ENCODE data around the gene SIRT7. TPM values are rescaled to one million over a fixed set of nuclear protein-coding genes. Genes with fewer than 3 reads are reported as not detected.

SIRT7 gene
- polyA plus RNA-seq, 3 donors = 11.0 to 21.1 (median 14.1) TPM

Other genes with a start within 250 kb of the SIRT7 start
- 10 to 100 TPM; 46.4 to 53.3 (median 50.0) TPM for gene ARL16, start 234.4 kb downstream of the SIRT7 start, polyA plus RNA-seq (ENCODE audit: insufficient read length in 3 of 3)
- 100 to 1,000 TPM in 2 of 3 donors, 10 to 100 TPM in 1; 87.7 to 111 (median 107) TPM for gene HGS, start 234.2 kb downstream of the SIRT7 start, polyA plus RNA-seq (ENCODE audit: insufficient read length in 3 of 3)
- 10 to 100 TPM; 40.1 to 60.5 (median 45.7) TPM for gene MRPL12, start 214.8 kb downstream of the SIRT7 start, polyA plus RNA-seq (ENCODE audit: insufficient read length in 3 of 3)
- 10 to 100 TPM; 11.5 to 19.3 (median 18.9) TPM for gene SLC25A10, start 205.9 kb downstream of the SIRT7 start, polyA plus RNA-seq (ENCODE audit: insufficient read length in 3 of 3)
- gene GCGR, start 114.0 kb downstream of the SIRT7 start, polyA plus RNA-seq (ENCODE audit: insufficient read length in 3 of 3) = 10 to 100 TPM in 2 of 3 donors, 1 to 10 TPM in 1; 7.1 to 17.7 (median 12.5) TPM
- gene MCRIP1, start 84.9 kb downstream of the SIRT7 start, polyA plus RNA-seq (ENCODE audit: insufficient read length in 3 of 3) = 100 to 1,000 TPM in 2 of 3 donors, 10 to 100 TPM in 1; 61.8 to 109 (median 107) TPM
- under 1 TPM; 0.12 to 0.45 (median 0.17) TPM for gene PPP1R27, start 83.1 kb downstream of the SIRT7 start, polyA plus RNA-seq (ENCODE audit: insufficient read length in 3 of 3)
- 100 to 1,000 TPM; 401 to 475 (median 404) TPM for gene P4HB, start 57.6 kb downstream of the SIRT7 start, polyA plus RNA-seq (ENCODE audit: insufficient read length in 3 of 3)
- gene ARHGDIA, start 46.8 kb downstream of the SIRT7 start, polyA plus RNA-seq (ENCODE audit: insufficient read length in 3 of 3) = 100 to 1,000 TPM; 145 to 242 (median 217) TPM
- gene ALYREF, start 26.6 kb downstream of the SIRT7 start, polyA plus RNA-seq (ENCODE audit: insufficient read length in 3 of 3) = 10 to 100 TPM; 66.5 to 99.3 (median 76.1) TPM
- gene ANAPC11, start 26.5 kb downstream of the SIRT7 start, polyA plus RNA-seq (ENCODE audit: insufficient read length in 3 of 3) = 100 to 1,000 TPM in 1 of 3 donors, 10 to 100 TPM in 2; 63.8 to 110 (median 93.7) TPM
- gene NPB, start 15.9 kb downstream of the SIRT7 start, polyA plus RNA-seq (ENCODE audit: insufficient read length in 3 of 3) = 1 to 10 TPM in 1 of 3 donors, under 1 TPM in 2; 0.93 to 1.4 (median 0.97) TPM
- gene PCYT2, start 6.8 kb downstream of the SIRT7 start, polyA plus RNA-seq (ENCODE audit: insufficient read length in 3 of 3) = 10 to 100 TPM; 40.1 to 48.5 (median 45.5) TPM
- gene MAFG, start 9.6 kb upstream of the SIRT7 start, polyA plus RNA-seq (ENCODE audit: insufficient read length in 3 of 3) = 10 to 100 TPM; 12.4 to 14.8 (median 13.8) TPM
- 10 to 100 TPM; 22.6 to 39.4 (median 26.8) TPM for gene PYCR1, start 19.1 kb upstream of the SIRT7 start, polyA plus RNA-seq (ENCODE audit: insufficient read length in 3 of 3)
- under 1 TPM; 0.10 to 0.30 (median 0.14) TPM for gene MYADML2, start 29.1 kb upstream of the SIRT7 start, polyA plus RNA-seq (ENCODE audit: insufficient read length in 3 of 3)
- gene NOTUM, start 43.0 kb upstream of the SIRT7 start, polyA plus RNA-seq (ENCODE audit: insufficient read length in 3 of 3) = 1 to 10 TPM; 1.9 to 3.5 (median 3.3) TPM
- gene ASPSCR1, start 59.5 kb upstream of the SIRT7 start, polyA plus RNA-seq (ENCODE audit: insufficient read length in 3 of 3) = 10 to 100 TPM; 20.1 to 39.0 (median 35.2) TPM
- gene CENPX, start 104.7 kb upstream of the SIRT7 start, polyA plus RNA-seq (ENCODE audit: insufficient read length in 3 of 3) = 10 to 100 TPM; 28.8 to 47.2 (median 40.8) TPM
- 10 to 100 TPM; 10.8 to 17.5 (median 15.7) TPM for gene LRRC45, start 105.1 kb upstream of the SIRT7 start, polyA plus RNA-seq (ENCODE audit: insufficient read length in 3 of 3)
- 10 to 100 TPM in 2 of 3 donors, 1 to 10 TPM in 1; 8.3 to 16.2 (median 11.7) TPM for gene RAC3, start 113.5 kb upstream of the SIRT7 start, polyA plus RNA-seq (ENCODE audit: insufficient read length in 3 of 3)
- 100 to 1,000 TPM in 1 of 3 donors, 10 to 100 TPM in 2; 78.9 to 120 (median 88.7) TPM for gene DCXR, start 119.5 kb upstream of the SIRT7 start, polyA plus RNA-seq (ENCODE audit: insufficient read length in 3 of 3)
- 10 to 100 TPM; 28.5 to 57.8 (median 47.2) TPM for gene RFNG, start 133.6 kb upstream of the SIRT7 start, polyA plus RNA-seq (ENCODE audit: insufficient read length in 3 of 3)
- gene GPS1, start 133.7 kb upstream of the SIRT7 start, polyA plus RNA-seq (ENCODE audit: insufficient read length in 3 of 3) = 100 to 1,000 TPM in 2 of 3 donors, 10 to 100 TPM in 1; 98.3 to 138 (median 132) TPM
- 10 to 100 TPM; 66.2 to 92.0 (median 90.5) TPM for gene DUS1L, start 147.6 kb upstream of the SIRT7 start, polyA plus RNA-seq (ENCODE audit: insufficient read length in 3 of 3)
- 10 to 100 TPM; 32.1 to 58.6 (median 50.4) TPM for gene FASN, start 180.1 kb upstream of the SIRT7 start, polyA plus RNA-seq (ENCODE audit: insufficient read length in 3 of 3)